Suprapubic skin (tissue), 3 donors: ENCODE measurements around the gene OSBP2.

ENCODE experiments used
- CTCF ChIP-seq, 2 donors: fragments of 200-600 bp in 1 of 2; fragments of 450-650 bp in 1 of 2; sonication (generic) in 1 of 2; IDR thresholded peaks; one replicate each; pipeline ENCODE4 v1.5.1; 2016 to 2019; ENCODE audit warnings: antibody characterized with exemption in 2 of 2, mild to moderate bottlenecking in 1 of 2, moderate library complexity in 1 of 2
- EP300 ChIP-seq: sonication (generic); formaldehyde crosslinking; IDR thresholded peaks from one replicate; pipeline ENCODE4 v1.6.1; 2017; ENCODE audit warnings: antibody characterized with exemption
- POLR2A ChIP-seq, 2 donors: fragments of 450-650 bp; IDR thresholded peaks; one replicate each; pipeline ENCODE4 v1.6.1; 2017; ENCODE audit warnings: antibody characterized with exemption in 2 of 2, mild to moderate bottlenecking in 2 of 2, moderate library complexity in 2 of 2

GRCh38 chr22:30869667-30870395 lies 175.2 kb downstream of the OSBP2 start:
- TF ChIP-seq EP300 (no peak), CTCF (IDR thresholded peaks at IDR 0.05) (no peak), POLR2A (IDR thresholded peaks at IDR 0.05) (no peak)
